T47D (cell line): Measurements from ENCODE around the gene BHLHE23.
"Not testable (repeated sequence)": the region's sequence is repeated elsewhere in the genome, so short reads cannot be mapped to it uniquely, and the experiment has no call there.

Experiments used
- DNase-seq, 2 experiments: peaks; one replicate each; pipeline versions ENCODE4 v3.0.0 to v3.0.0-alpha.2; 2011 to 2012; ENCODE audit warnings: low read depth in 1 of 2, low spot score in 1 of 2
- JUND ChIP-seq: IDR thresholded peaks from 2 replicates; pipeline ENCODE4 v1.6.1; 2012; ENCODE audit warnings: low read depth
- in situ Hi-C: cut with HindIII; loops from 2 replicates; pipeline ENCODE4 v1.10.0; 2016; ENCODE audit warnings: low sequenced_read_pairs, low pct_unique_long_range_greater_than_20kb

Gene BHLHE23

GRCh38 chr20:63036291-63036690, 29.5 kb upstream of the BHLHE23 start:
- TF ChIP-seq JUND, result no peak
- no peak for DNase-seq
- in situ Hi-C loops, result no loop called here

GRCh38 chr20:63035603-63036185, 28.9 kb upstream of the BHLHE23 start:
- no peak for TF ChIP-seq JUND
- DNase-seq, result no peak
- in situ Hi-C loops, result no loop called here

- in situ Hi-C loops, DNase-seq: not testable (repeated sequence)
Observed at GRCh38 chr20:63034710-63035602, 28.2 kb upstream of the BHLHE23 start.

DNA sequence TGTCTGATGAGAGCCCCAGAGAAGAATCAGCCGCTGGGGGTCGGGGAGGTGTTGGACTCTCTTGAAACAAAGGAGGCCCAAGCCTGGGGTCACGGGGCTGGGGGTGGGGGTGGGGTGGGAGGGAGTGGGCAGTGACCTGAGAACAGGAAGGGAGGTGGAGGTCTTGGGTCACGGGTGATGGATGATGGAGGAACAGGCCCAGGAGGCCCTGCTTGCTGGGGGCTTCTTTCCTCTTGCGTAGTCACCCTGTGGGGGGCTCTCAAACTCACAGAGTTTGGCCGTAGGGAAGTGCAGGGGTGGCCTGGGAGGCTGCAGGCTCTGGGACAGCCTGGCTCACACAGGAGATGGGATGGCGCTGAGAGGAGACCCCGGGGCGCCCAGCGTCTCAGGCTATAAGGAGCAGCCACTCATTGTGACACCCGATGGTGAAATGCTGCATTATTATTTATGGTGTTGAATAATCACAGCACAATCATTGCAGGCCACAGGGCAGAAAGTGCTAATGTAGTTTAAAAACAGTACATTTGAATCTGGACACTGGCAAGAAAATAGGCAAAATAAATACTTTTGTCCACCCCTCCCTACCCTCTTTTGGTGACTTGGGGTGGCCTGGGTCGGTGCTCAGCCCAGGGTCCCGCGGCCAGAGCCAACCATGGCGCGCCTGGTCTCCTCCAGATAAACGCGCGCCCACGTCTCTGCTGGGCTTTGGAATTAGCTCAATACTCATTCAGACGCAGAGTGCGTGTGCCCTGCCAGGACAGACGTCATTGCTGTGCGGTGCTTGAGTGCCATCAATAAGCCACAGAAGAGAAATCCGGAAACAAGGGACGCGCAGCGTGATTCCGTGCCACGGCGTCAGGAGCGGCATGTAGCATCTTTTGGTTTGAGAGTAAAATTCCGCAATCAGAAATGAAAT, 27.3 kb upstream of the BHLHE23 start:
- DNase-seq, result no peak
- TF ChIP-seq JUND, result no peak
- in situ Hi-C loops, result no loop called here

GRCh38 chr20:63032861-63033793, 26.4 kb upstream of the BHLHE23 start:
- TF ChIP-seq JUND, result no peak
- DNase-seq, result peak; percentile 80 to 90
- in situ Hi-C loops, result no loop called here

- in situ Hi-C loops, result no loop called here
- no peak for DNase-seq
- no peak for TF ChIP-seq JUND
Observed at GRCh38 chr20:63032026-63032800, 25.4 kb upstream of the BHLHE23 start.

DNA sequence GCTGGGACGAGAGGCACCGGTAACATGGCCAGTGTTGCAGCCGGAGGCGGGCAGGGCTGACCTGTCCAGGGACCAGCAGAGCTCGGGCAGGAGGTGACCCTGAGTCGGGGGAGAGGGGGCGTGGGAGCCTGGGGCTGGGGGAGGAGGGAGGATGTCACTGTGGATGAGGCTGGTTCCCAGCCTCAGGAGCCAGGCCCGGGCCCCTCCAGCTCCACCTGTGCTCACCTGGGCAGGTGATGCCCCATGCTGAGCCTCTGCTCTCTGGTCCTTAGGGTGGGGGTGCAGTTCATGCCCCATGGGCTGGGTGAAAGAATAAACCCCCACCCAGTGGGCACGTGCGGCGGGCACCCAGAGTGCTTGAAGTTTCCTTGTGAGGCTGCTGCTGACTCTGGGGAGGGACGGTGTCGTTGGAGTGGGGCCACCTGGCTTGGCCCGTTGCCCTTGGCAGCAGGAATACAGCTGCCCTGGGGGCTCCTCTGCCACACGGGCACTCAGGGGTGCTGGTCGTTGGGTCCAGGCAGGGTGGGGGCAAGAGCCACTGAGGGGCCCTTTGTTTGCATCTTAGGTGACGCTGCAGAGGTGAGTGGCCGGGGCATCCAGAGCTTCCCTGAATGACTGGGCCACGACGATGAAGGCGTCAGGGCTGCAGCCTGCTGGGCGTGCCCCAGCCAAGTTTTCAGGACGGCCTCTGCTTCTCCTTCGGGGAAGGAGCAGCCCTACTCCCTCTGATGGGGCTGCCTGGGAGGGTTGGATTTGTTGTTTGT, 24.7 kb upstream of the BHLHE23 start:
- TF ChIP-seq JUND, result no peak
- DNase-seq, result no peak
- in situ Hi-C loops, result no loop called here

- in situ Hi-C loops, result no loop called here
- DNase-seq, result peak in 1 of 2 experiments; percentile 45
- no peak for TF ChIP-seq JUND
Observed at GRCh38 chr20:63029358-63030121, 22.8 kb upstream of the BHLHE23 start.

DNA sequence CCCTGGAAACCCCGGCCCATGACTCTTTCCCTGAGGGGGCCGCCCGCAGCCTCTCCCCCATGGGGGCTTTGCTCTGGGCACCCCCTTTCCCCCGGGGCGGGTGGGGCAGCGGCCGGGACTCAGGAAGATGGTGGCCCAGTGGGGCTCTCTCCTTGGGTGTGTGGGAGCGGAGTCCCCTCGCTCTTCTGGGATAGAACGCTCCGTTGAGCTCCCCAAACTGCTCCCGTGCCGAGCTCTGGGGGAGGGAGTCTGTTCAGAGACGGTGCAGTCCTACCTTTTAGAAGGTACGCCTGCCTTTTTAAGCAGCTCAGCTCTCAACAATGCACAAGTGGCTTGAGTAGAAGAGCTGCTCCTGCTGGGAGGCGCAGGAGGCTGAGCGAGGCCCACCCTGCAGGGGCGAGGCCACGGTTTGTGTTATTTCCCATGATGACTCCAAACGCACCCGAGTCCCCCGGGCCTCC, 21.7 kb upstream of the BHLHE23 start:
- in situ Hi-C loops, result no loop called here
- no peak for DNase-seq
- no peak for TF ChIP-seq JUND

- no peak for TF ChIP-seq JUND
- in situ Hi-C loops, result no loop called here
- DNase-seq, result peak; percentile 63 to 84
Observed at GRCh38 chr20:63027922-63028389, 21.2 kb upstream of the BHLHE23 start.
